ENCODE results near the gene AUTS2. TPM values are rescaled to one million over a fixed set of nuclear protein-coding genes. Genes with fewer than 3 reads are reported as not detected.

The AUTS2 gene
- total and polyA plus RNA-seq, 2 experiments from 2014 or later = 32.0 to 91.0 TPM

GRCh38 chr7:70505468-70505867, 907.2 kb downstream of the AUTS2 start:
- H3K36me3 ChIP-seq (ENCODE audit: insufficient read depth) = no peaks in the 10 kb centered on the region
- no peaks in the 10 kb centered on the region for H3K79me2 ChIP-seq (replicated peaks; ENCODE audit: insufficient read depth)
- ATAC-seq (no peak), DNase-seq (ENCODE audit: low spot score) (no peak)
- no peak overlapping the region for H3K4me2 ChIP-seq
- Mint-ChIP-seq H3K4me1 (peaks cover 3% of the 10 kb centered on the region; the same call in 1 of the 3 replicates), H3K4me3 (no peak overlapping the region), H3K27ac (no peak overlapping the region), H3K36me3 (ENCODE audit: low read depth) (no peaks in the 10 kb centered on the region), H3K27me3 (ENCODE audit: insufficient read depth, low read depth, poor library complexity) (peaks cover 9% of the 10 kb centered on the region), H3K9me3 (no peaks in the 10 kb centered on the region)
- H2AFZ ChIP-seq = no peak overlapping the region
- H4K20me1 ChIP-seq (replicated peaks; ENCODE audit: insufficient read depth) = no peaks in the 10 kb centered on the region
- TF ChIP-seq CTCF (conservative IDR thresholded peaks at IDR 0.05; ENCODE audit: low read depth in 2 of 2) (no peak), POLR2AphosphoS5 (IDR thresholded peaks at IDR 0.05; ENCODE audit: low read depth) (no peak), NANOG (IDR thresholded peaks at IDR 0.05; ENCODE audit: borderline replicate concordance) (no peak), ZNF114 (CRISPR knock-in tag; IDR thresholded peaks at IDR 0.05) (no peak)
- H3K4me1 ChIP-seq (ENCODE audit: insufficient read depth) = no peaks in the 10 kb centered on the region
- no peaks in the 10 kb centered on the region for H3K9me2 ChIP-seq (ENCODE audit: insufficient read depth)
- H3K27ac ChIP-seq (ENCODE audit: low read depth) = no peak overlapping the region
- no peaks in the 10 kb centered on the region for H3K27me3 ChIP-seq (ENCODE audit: insufficient read depth)
- no peaks in the 10 kb centered on the region for H3F3A ChIP-seq (replicated peaks; ENCODE audit: low read depth)
- no peak overlapping the region for H3K4me3 ChIP-seq

GRCh38 chr7:70505886-70506285, 907.6 kb downstream of the AUTS2 start:
- Histone ChIP-seq H3K4me1 (ENCODE audit: insufficient read depth) (no peaks in the 10 kb centered on the region), H4K20me1 (replicated peaks; ENCODE audit: insufficient read depth) (no peaks in the 10 kb centered on the region), H3K4me3 (no peak overlapping the region), H3F3A (replicated peaks; ENCODE audit: low read depth) (no peaks in the 10 kb centered on the region), H3K4me2 (no peak overlapping the region), H3K36me3 (ENCODE audit: insufficient read depth) (no peaks in the 10 kb centered on the region), H3K27me3 (ENCODE audit: insufficient read depth) (no peaks in the 10 kb centered on the region), H3K27ac (ENCODE audit: low read depth) (no peak overlapping the region), H2AFZ (no peak overlapping the region), H3K79me2 (replicated peaks; ENCODE audit: insufficient read depth) (no peaks in the 10 kb centered on the region), H3K9me2 (ENCODE audit: insufficient read depth) (no peaks in the 10 kb centered on the region)
- H3K4me3 Mint-ChIP-seq = no peak overlapping the region
- H3K27me3 Mint-ChIP-seq (ENCODE audit: insufficient read depth, low read depth, poor library complexity) = peaks cover 9% of the 10 kb centered on the region
- no peaks in the 10 kb centered on the region for H3K9me3 Mint-ChIP-seq
- DNase-seq (ENCODE audit: low spot score) = no peak
- H3K4me1 Mint-ChIP-seq = peaks cover 3% of the 10 kb centered on the region; the same call in 1 of the 3 replicates
- H3K36me3 Mint-ChIP-seq (ENCODE audit: low read depth) = no peaks in the 10 kb centered on the region
- ATAC-seq = no peak; the same call in 2 of the 3 replicates
- H3K27ac Mint-ChIP-seq = no peak overlapping the region
- TF ChIP-seq ZNF114 (CRISPR knock-in tag; IDR thresholded peaks at IDR 0.05) (no peak), REST (IDR thresholded peaks at IDR 0.05; ENCODE audit: unreplicated experiment) (no peak), STAT1 (IDR thresholded peaks at IDR 0.05; ENCODE audit: unreplicated experiment) (no peak), EZH2phosphoT487 (IDR thresholded peaks at IDR 0.05; ENCODE audit: unreplicated experiment) (no peak), ETS1 (IDR thresholded peaks at IDR 0.05) (no peak), ZNF331 (CRISPR knock-in tag; IDR thresholded peaks at IDR 0.05; ENCODE audit: low read depth) (no peak), POLR2AphosphoS5 (IDR thresholded peaks at IDR 0.05; ENCODE audit: low read depth) (no peak), CTCF (conservative IDR thresholded peaks at IDR 0.05; ENCODE audit: low read depth in 2 of 2) (no peak), NANOG (IDR thresholded peaks at IDR 0.05; ENCODE audit: borderline replicate concordance) (no peak), JUNB (IDR thresholded peaks at IDR 0.05; ENCODE audit: unreplicated experiment) (no peak), EZH2 (IDR thresholded peaks at IDR 0.05; ENCODE audit: low read depth, unreplicated experiment) (no peak), CREB1 (CRISPR knock-in tag; IDR thresholded peaks at IDR 0.05; ENCODE audit: low read depth) (no peak)

All from GM23338 (cell line).